NCI-H2196 (cell line): Measurements from ENCODE around the gene TCP11L1.
"Not testable (repeated sequence)": the region's sequence is repeated elsewhere in the genome, so short reads cannot be mapped to it uniquely, and the experiment has no call there.

Source experiments
- DNase-seq: peaks from one replicate; lab custom pipeline; 2025; ENCODE audit not compliant: unreplicated experiment; lab: John Stamatoyannopoulos, UW

TCP11L1 gene

DNA sequence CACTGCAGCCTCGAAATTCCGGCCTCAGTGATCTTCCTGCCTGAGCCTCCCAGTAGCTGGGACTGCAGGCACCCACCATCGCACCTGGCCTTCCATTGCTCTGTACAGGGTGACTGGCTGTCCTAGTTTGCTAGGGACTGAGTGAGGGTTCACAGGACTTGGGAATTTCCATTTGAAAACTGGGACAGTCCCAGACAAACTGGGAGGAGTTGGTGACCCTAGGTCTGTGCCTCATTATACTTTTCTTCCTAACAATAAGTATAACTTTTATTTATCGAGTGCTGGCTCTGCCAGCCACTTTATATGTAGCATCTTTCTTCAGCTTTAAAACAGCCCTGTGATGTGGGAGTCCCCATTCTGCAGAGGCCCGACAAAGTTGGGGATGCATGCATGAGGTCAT is 25.5 kb downstream of the TCP11L1 start:
- DNase-seq = no peak

DNA sequence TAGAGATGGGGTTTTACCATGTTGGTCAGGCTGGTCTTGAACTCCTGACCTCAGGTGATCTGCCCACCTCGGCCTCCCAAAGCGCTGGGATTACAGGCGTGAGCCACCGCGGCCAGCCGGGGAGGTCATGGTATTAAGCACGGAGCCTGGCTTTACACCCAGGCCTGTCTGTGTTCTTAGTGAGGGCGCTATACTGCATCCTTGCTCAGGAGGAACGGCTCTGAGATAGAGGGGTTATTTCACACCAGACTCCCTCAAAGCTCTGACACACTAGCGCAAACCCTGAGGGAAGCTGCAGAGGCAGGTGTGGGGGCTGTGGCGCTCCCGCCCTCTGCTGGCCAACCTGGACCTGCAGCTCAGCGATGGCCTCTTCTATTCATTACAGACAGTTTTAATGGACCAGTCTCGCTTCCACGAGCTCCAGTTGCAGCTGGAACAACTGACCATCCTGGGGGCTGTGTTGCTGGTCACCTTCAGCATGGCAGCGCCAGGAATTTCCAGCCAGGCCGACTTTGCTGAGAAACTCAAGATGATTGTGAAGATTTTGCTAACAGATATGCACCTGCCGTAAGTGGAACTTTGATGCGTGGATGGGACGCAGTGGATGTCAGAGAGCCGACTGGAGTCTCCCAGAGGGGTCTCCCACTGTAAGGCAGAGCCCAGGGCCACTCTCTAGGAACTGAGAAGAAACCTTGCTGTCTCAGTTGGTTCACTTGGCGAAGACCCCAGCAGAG is 26.2 kb downstream of the TCP11L1 start:
- DNase-seq = peak; percentile 61

DNA sequence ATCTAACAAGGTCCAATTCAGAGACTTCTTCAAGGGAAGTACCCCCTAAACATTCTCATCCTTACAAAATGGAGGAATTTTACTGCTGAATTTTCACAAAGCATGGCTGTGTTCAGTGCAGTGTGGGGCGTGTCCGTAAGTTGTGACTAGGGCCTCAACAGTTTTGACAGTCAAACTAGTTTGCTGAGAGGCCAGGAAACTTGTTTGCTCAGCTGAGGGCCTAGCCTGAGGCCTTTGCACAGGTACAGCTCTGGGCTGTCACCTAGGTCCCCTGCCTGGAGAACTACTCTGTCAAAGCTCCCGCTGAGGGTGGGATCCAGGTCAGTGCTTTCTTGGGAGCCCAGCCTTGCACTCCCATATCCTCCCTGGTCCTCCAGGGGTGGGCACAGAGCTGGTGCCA is 27.9 kb downstream of the TCP11L1 start:
- DNase-seq = no peak

DNA sequence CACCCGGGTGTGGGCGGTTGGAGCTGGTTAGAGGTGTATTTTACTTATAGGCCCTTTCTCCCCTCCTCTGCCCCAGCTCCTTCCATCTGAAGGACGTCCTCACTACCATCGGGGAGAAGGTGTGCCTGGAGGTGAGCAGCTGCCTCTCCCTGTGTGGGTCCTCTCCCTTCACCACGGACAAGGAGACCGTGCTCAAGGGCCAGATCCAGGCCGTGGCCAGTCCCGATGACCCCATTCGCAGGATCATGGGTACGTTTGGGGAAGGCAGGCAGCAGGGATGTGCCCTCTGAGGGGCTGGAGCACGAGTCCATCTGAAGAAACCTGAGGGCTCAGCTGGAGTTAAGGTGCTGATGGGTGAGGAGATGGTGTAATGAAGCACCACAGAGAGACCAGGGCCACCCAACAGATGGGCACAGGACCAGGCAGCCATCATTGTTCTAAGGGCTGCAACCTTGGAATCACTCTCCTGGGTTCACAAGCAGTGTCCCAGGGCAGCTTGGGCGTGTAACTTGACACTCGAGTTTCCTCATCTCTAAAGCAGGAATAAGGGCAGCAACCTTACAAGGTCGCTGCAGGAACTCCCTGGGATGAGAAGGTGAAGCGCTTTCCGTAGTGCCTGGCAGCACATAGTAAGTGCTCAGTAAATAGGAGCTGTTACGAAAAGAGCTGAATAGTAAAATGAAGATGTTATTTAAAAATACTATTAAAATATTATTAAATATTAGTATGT is 29.4 kb downstream of the TCP11L1 start:
- no peak for DNase-seq

DNA sequence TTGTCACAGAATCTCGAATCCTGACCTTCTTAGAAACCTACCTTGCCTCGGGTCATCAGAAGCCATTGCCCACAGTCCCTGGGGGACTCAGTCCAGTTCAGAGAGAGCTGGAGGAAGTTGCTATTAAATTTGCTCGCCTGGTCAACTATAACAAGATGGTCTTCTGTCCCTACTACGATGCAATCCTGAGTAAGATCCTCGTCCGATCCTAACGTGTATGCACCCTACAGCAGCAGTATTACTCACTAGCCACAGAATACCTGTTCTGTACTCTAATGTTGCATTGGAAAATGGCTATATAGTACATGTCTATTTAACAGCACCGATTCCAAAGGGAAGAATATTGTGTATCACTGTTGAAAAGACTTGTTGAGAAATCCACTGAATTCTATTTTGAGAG is 33.1 kb downstream of the TCP11L1 start:
- no peak for DNase-seq

DNA sequence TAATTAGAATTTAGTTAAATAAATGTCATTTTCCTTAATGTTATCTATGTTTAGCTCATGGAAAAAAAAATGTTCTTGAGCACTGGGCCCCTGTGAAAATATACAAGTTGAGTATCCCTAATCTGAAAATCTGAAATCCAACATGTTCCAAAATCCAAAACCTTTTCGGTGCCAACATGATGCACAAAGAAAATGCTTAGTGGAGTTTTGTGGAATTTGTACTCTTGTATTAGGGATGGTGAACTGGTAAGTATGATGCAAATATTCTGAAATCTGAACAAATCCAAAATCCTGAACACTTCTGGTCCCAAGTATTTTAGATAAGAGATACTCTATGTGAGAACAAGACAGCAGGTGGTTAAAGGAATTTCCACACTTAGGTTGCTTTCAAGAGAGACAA is 44.5 kb downstream of the TCP11L1 start:
- no peak for DNase-seq

DNA sequence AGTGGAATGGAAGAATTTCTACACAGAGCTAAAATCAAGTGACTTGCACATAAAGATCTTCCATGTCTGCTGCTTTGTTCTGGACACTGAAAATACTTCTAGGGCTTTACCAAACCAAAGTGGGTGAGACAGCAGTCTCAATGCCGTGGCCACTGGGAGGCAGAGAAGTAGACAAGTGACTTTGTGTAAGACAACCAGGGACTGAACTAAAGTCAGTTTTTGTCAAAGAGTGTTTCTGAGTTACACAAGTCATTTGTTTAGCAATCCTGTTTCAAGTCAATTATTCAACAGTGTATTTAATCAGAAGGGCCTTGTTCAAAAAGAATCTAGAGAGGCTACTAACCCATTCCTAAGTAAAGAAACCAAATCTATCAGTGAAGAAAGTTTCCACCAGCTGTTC is 46.6 kb downstream of the TCP11L1 start:
- no peak for DNase-seq

DNA sequence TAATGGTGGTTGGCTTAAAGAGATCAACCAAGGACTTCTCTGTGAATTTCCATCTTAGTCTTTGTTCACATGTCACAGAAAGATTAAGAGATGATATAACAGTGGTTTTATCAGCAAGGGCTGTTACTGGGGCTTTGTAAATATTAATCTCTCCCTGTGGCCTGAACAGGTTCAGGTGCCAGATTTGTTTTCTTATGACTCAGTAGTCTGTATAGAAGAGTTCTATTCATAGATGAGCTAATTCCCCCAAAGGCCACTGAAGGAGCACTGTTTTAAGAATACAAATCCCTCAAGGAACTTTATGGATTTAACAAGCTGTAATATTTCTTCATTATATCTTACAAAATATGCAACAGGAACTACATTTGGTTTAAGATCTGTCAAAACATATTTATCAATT is 50.4 kb downstream of the TCP11L1 start:
- no peak for DNase-seq

DNA sequence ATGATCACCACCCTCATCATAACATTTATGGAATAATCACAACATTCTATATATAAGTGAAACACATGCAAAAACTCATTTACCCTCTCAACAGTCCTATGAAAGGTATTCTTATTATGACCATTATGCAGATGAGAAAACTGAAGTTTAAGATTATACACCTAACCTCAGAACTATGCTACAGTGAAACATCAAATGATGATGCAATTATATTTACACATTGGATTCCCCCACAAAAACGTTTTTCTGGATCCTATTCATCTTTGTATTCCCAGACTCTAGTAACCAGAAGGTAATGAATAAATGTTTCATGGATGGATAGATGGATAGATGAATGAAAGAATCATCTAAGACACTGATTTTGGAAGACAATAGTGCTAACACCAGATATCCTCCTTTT is 54.8 kb downstream of the TCP11L1 start:
- no peak for DNase-seq

DNA sequence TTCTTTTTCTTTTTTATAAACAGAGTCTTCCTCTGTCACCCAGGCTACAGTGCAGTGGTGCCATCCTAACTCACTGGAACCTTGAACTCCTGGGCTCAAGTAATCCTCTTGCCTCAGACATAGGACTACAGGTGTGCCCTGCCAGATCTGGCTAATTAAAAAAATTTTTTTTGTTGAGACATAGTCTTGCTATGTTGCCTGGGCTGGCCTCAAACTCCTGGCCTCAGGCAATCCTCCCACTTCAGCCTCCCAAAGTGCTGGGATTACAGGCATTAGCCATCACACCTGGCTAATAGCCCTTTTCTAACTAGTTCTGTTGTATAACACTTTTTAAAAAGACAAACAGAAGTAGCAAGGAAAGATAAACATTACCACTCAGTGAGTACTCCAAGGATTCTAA is 64.5 kb downstream of the TCP11L1 start:
- DNase-seq = no peak

DNA sequence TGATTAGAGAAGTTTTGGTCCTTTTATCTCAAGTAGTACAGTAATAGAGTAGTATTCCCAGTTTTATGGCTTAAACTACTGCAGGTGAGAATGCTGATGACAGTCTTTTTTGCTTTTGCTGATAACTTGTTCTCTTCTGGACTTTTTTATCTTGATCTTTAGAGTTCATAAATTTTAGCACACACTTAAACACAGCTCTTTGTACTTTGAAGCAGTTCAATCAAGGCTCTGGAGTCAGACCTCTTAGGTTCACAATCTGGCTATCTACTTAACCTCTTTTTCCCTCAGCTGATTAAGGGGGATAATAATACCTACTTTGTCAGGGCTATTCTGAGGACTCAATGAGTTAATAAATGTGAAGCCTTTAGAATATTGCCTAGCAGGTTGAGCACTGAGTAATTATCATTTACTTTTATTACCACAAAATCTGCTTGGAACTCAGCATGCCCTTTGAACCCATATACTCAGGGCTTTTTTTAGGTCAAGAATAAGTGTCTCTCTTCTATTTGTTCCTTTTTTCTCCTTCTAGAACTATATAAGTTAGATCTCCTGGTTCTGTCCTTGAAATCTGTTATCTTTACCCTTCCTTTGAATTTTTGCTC is 70.0 kb downstream of the TCP11L1 start:
- no peak for DNase-seq

DNA sequence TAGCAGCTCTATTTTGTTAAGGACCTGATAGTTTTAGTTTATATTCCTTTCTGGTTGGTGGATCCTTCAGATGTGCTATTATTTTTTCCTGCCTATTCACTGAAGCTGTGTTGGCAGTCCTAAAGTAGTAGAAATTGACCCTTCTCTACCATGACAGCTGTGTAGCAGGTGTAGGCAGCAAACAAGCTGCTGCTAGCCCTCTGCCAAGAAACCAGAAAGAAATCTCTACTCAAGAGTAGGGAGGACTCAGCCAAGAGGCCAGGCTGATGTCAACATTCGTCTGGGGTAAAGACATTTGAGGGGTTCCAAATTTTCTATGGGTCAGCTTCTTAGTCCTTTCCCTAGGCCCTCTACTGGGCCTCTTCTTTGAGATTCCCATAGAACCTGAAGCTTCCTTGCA is 70.7 kb downstream of the TCP11L1 start:
- no peak for DNase-seq

DNA sequence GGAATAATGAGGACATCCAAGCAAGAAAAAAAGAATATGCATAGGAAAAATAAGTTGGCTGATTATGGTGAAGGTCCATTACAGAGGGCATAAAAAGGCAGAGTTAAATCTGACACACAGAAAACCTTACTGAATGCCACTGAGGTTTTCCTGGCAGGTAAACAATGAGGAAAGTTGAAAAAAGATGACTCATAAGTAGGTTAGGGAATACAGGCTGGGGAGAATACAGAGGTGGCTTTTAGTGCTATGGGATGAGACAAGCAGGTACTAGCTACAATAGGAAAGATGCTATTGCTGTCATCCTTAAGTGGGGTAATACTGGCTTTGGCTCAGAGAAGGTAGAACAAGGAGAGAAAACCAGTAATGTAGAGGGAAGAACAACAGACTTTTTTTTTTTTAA is 77.2 kb downstream of the TCP11L1 start:
- DNase-seq = no peak

DNA sequence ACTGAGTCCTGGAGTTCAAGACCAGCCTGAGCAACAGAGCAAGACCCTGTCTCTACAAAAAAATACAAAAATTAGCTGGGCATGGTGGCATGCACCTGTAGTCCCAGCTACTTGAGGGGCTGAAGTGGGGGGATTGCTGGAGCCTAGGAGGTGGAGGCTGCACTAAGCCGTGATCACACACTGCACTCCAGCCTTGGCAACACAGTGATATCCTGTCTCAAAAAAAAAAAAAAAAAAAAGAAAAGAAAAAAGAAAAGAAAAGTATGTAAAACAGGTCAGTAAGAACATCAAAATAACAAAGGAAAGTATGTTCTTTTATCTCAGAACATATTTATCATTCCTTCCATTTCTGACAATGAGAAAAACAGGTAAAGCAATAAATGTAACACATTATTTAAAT is 83.3 kb downstream of the TCP11L1 start:
- not testable (repeated sequence) for DNase-seq
